CD4-positive, alpha-beta T cell treated with Interleukin-1 beta for 1 hour (primary cell): ENCODE data around the gene RAD51AP1.

ENCODE experiments used
- DNase-seq, 2 donors: peaks; one replicate each; pipeline ENCODE4 v3.0.0-alpha.2; 2020 to 2022

The RAD51AP1 gene

GRCh38 chr12:4552191-4552590 lies 13.5 kb downstream of the RAD51AP1 start:
- no peak for DNase-seq

GRCh38 chr12:4553943-4554342 lies 15.3 kb downstream of the RAD51AP1 start:
- DNase-seq: no peak

GRCh38 chr12:4555804-4556203 lies 17.1 kb downstream of the RAD51AP1 start:
- no peak for DNase-seq

- DNase-seq: no peak
Measured at GRCh38 chr12:4556735-4557530, 18.2 kb downstream of the RAD51AP1 start.

- DNase-seq: no peak
Measured at GRCh38 chr12:4557586-4557985, 18.9 kb downstream of the RAD51AP1 start.

- no peak for DNase-seq
Measured at GRCh38 chr12:4558171-4558570, 19.5 kb downstream of the RAD51AP1 start.

- DNase-seq: peak in 1 of 2 donors; percentile 39
Measured at GRCh38 chr12:4562034-4562657, 23.5 kb downstream of the RAD51AP1 start, which contains the start of gene DYRK4. Gene DYRK4, plus strand, starts transcription at chr12:4562208. Its CDS starts 38 bp downstream, at chr12:4562246.

GRCh38 chr12:4563336-4563735 lies 24.6 kb downstream of the RAD51AP1 start:
- no peak for DNase-seq

GRCh38 chr12:4564818-4565217 lies 26.1 kb downstream of the RAD51AP1 start:
- DNase-seq: no peak

- DNase-seq: no peak
Measured at GRCh38 chr12:4566474-4566873, 27.8 kb downstream of the RAD51AP1 start.

- DNase-seq: no peak
Measured at GRCh38 chr12:4567073-4567881, 28.6 kb downstream of the RAD51AP1 start.

- no peak for DNase-seq
Measured at GRCh38 chr12:4569261-4569660, 30.6 kb downstream of the RAD51AP1 start.

- no peak for DNase-seq
Measured at GRCh38 chr12:4572680-4573079, 34.0 kb downstream of the RAD51AP1 start.

- DNase-seq: no peak
Measured at GRCh38 chr12:4579305-4580102, 40.8 kb downstream of the RAD51AP1 start.

GRCh38 chr12:4580281-4580688 lies 41.6 kb downstream of the RAD51AP1 start:
- no peak for DNase-seq

- DNase-seq: no peak
Measured at GRCh38 chr12:4584281-4584680, 45.6 kb downstream of the RAD51AP1 start.

GRCh38 chr12:4584896-4585295 lies 46.2 kb downstream of the RAD51AP1 start:
- no peak for DNase-seq

GRCh38 chr12:4586500-4586899 lies 47.8 kb downstream of the RAD51AP1 start:
- DNase-seq: no peak

- DNase-seq: no peak
Measured at GRCh38 chr12:4587108-4587507, 48.4 kb downstream of the RAD51AP1 start.

- DNase-seq: no peak
Measured at GRCh38 chr12:4588916-4589315, 50.2 kb downstream of the RAD51AP1 start.

GRCh38 chr12:4589941-4590340 lies 51.3 kb downstream of the RAD51AP1 start:
- DNase-seq: no peak

- DNase-seq: no peak
Measured at GRCh38 chr12:4591180-4591687, 52.5 kb downstream of the RAD51AP1 start.
